ENCODE data around the gene ARSJ. TPM values are rescaled to one million over a fixed set of nuclear protein-coding genes. Genes with fewer than 3 reads are reported as not detected.

ARSJ gene
- total and polyA plus RNA-seq, 2 of the 8 experiments (the other 6 are each of a cell fraction or from before 2014, with no cell fraction given): 1.4 to 6.3 TPM

GRCh38 chr4:114021451-114021850 is 42.0 kb upstream of the ARSJ start:
- 93% methylated on average over 3 of the region's 3 CpGs; no CpG with 5 or more reads in 1 of the 2 experiments for WGBS, 2 experiments (ENCODE audit: extremely low coverage in 1 of 2, insufficient coverage in 1 of 2, insufficient read length in 1 of 2, insufficient replicate concordance in 2 of 2, low coverage in 1 of 2, low lambda C conversion rate in 2 of 2, missing lambda C conversion rate in 1 of 2)
- Histone ChIP-seq H3K79me1 (ENCODE audit: low read depth, low read length) (no peaks in the 10 kb centered on the region), H3K9ac (replicated peaks in 1 of 4; ENCODE audit: extremely low read depth in 1 of 4, low read depth in 3 of 4, low read length in 3 of 4) (no peak overlapping the region), H3K27ac (ENCODE audit: low read depth, low read length) (no peak overlapping the region), H3K23ac (ENCODE audit: insufficient read length) (no peak overlapping the region), H2BK15ac (ENCODE audit: low read length) (no peak overlapping the region), H3K4me2 (ENCODE audit: insufficient read depth in 1 of 2, low read depth in 2 of 2, low read length in 2 of 2) (no peak overlapping the region), H3K4me1 (replicated peaks in 1 of 4; ENCODE audit: control insufficient read depth in 3 of 4, insufficient read depth in 4 of 4, low read length in 3 of 4) (no peaks in the 10 kb centered on the region), H3K14ac (ENCODE audit: insufficient read length) (no peak overlapping the region), H4K5ac (ENCODE audit: insufficient read length, low read depth, low read length) (no peak overlapping the region), H2BK120ac (replicated peaks; ENCODE audit: low read depth, low read length) (no peak overlapping the region), H3K23me2 (ENCODE audit: low read depth, low read length) (no peaks in the 10 kb centered on the region), H3K36me3 (ENCODE audit: control insufficient read depth in 2 of 4, insufficient read depth in 4 of 4, low read length in 3 of 4) (no peaks in the 10 kb centered on the region), H2BK5ac (ENCODE audit: low read depth, low read length) (no peak overlapping the region), H2AK5ac (ENCODE audit: low read depth, low read length) (no peak overlapping the region), H3K18ac (ENCODE audit: extremely low read depth, low read length) (no peak overlapping the region), H3K4me3 (ENCODE audit: extremely low read depth in 1 of 4, insufficient read depth in 2 of 4, low read depth in 3 of 4, low read length in 4 of 4) (no peak overlapping the region), H3K79me2 (ENCODE audit: control insufficient read depth in 1 of 2, insufficient read depth in 2 of 2, low read length in 2 of 2) (no peaks in the 10 kb centered on the region), H4K20me1 (replicated peaks in 1 of 2; ENCODE audit: control insufficient read depth in 1 of 2, insufficient read depth in 2 of 2, low read length in 2 of 2) (no peaks in the 10 kb centered on the region), H3K56ac (replicated peaks; ENCODE audit: insufficient read length, low read depth, low read length) (no peak overlapping the region), H2AFZ (ENCODE audit: low read length) (no peak overlapping the region), H3K27me3 (replicated peaks in 1 of 4; ENCODE audit: control insufficient read depth in 3 of 4, extremely low read depth in 1 of 4, insufficient read depth in 3 of 4, low read length in 3 of 4) (no peaks in the 10 kb centered on the region), H4K91ac (replicated peaks; ENCODE audit: insufficient read length, low read length) (no peak overlapping the region), H4K8ac (ENCODE audit: extremely low read depth, insufficient read depth, low read length) (no peak overlapping the region), H2BK20ac (ENCODE audit: low read length) (no peak overlapping the region), H2BK12ac (ENCODE audit: low read depth, low read length) (no peak overlapping the region), H3K9me3 (ENCODE audit: insufficient read depth in 2 of 2, low read depth in 1 of 2, low read length in 1 of 2) (no peaks in the 10 kb centered on the region), H3K4ac (replicated peaks; ENCODE audit: insufficient read length, low read depth, low read length) (no peak overlapping the region)
- DNase-seq (ENCODE audit: low read depth in 1 of 2, low spot score in 2 of 2) (no peak), FAIRE-seq (no peak)
- POLR2A ChIA-PET (ENCODE audit: partially characterized antibody): no interaction called here
- TF ChIP-seq YY1 (IDR thresholded peaks at IDR 0.05; ENCODE audit: low read depth, low read length) (no peak), RBBP5 (IDR thresholded peaks at IDR 0.05; ENCODE audit: borderline replicate concordance, low read depth, low read length) (no peak), TEAD4 (IDR thresholded peaks at IDR 0.05; ENCODE audit: low read depth, low read length) (no peak), SP1 (IDR thresholded peaks at IDR 0.05; ENCODE audit: low read depth, low read length) (no peak), PHF8 (conservative IDR thresholded peaks at IDR 0.05; ENCODE audit: low read depth, low read length) (no peak), POU5F1 (IDR thresholded peaks at IDR 0.05; ENCODE audit: low read depth, low read length) (no peak)
- CTCF ChIA-PET (ENCODE audit: partially characterized antibody): interaction anchor here (0.9 to 1.2 kb wide), 4 partner anchors 10 to 363 kb away, joined by 3 to 4 read pairs (median 3); no protein-coding TSS in a partner anchor

Data from H1 (cell line).